GM12878 (cell line): ENCODE data around the gene USP4. TPM values are rescaled to one million over a fixed set of nuclear protein-coding genes. Genes with fewer than 3 reads are reported as not detected.
A peak's percentile ranks its signal among the peaks of the same experiment; 100 is the strongest.

Source experiments
- BHLHE40 ChIP-seq, 2 experiments: fragments of 450-650 bp in 1 of 2; IDR thresholded peaks; 2 replicates each; pipeline ENCODE4 v1.6.1; 2011 to 2017; ENCODE audit warnings: low read depth in 2 of 2, borderline replicate concordance in 1 of 2, improper control_type of control experiment in 1 of 2, low read length in 1 of 2, mild to moderate bottlenecking in 1 of 2
- CEBPB ChIP-seq, 2 experiments: fragments of 150-350 bp in 1 of 2; IDR thresholded peaks; 2 replicates each; pipeline ENCODE4 v1.6.1; 2012 to 2014; ENCODE audit warnings: low read depth in 2 of 2, low read length in 2 of 2, borderline replicate concordance in 1 of 2, inconsistent platforms in 1 of 2
- CREB1 ChIP-seq: IDR thresholded peaks from 2 replicates; pipeline ENCODE4 v1.6.1; 2012; ENCODE audit warnings: low read depth, mild to moderate bottlenecking, inconsistent platforms
- EP300 ChIP-seq, 2 experiments: fragments of 150-350 bp in 1 of 2; IDR thresholded peaks; 2 replicates each; pipeline ENCODE4 v1.6.1; 2011 to 2012; ENCODE audit warnings: low read depth in 2 of 2, low read length in 2 of 2, borderline replicate concordance in 1 of 2, improper control_type of control experiment in 1 of 2, inconsistent platforms in 1 of 2; ENCODE audit not compliant: control insufficient read depth in 1 of 2
- GABPA ChIP-seq: IDR thresholded peaks from 2 replicates; pipeline ENCODE4 v1.6.1; 2014; ENCODE audit warnings: antibody characterized with exemption, low read depth, mild to moderate bottlenecking, inconsistent platforms
- HCFC1 ChIP-seq: fragments of 150-350 bp; IDR thresholded peaks from 2 replicates; pipeline ENCODE4 v1.6.1; 2014; ENCODE audit warnings: low read length
- NR2C1 ChIP-seq: fragments of 450-650 bp; IDR thresholded peaks from 2 replicates; pipeline ENCODE4 v1.6.1; 2017; ENCODE audit warnings: antibody characterized with exemption, mild to moderate bottlenecking, moderate library complexity
- POLR2AphosphoS2 ChIP-seq: IDR thresholded peaks from 2 replicates; pipeline ENCODE4 v1.6.1; 2011; ENCODE audit warnings: low read depth, mild to moderate bottlenecking, low read length, improper control_type of control experiment, moderate library complexity
- RBBP5 ChIP-seq: fragments of 200-600 bp; sonication (generic); conservative IDR thresholded peaks from 2 replicates; pipeline ENCODE4 v1.6.1; 2016
- SMAD1 ChIP-seq: fragments of 450-650 bp; IDR thresholded peaks from 2 replicates; pipeline ENCODE4 v1.6.1; 2018; ENCODE audit warnings: mild to moderate bottlenecking, low read depth; ENCODE audit not compliant: partially characterized antibody
- SMARCA5 ChIP-seq: fragments of 450-650 bp; IDR thresholded peaks from 2 replicates; pipeline ENCODE4 v1.6.1; 2017; ENCODE audit warnings: mild to moderate bottlenecking
- SMC3 ChIP-seq: IDR thresholded peaks from 2 replicates; pipeline ENCODE4 v1.6.1; 2011; ENCODE audit warnings: low read length, improper control_type of control experiment, borderline replicate concordance
- SP1 ChIP-seq: IDR thresholded peaks from one replicate; pipeline ENCODE4 v1.6.1; 2011; ENCODE audit warnings: low read depth, low read length
- SRF ChIP-seq, 2 experiments: IDR thresholded peaks; 2 replicates each; pipeline ENCODE4 v1.6.1; 2011; ENCODE audit warnings: low read depth in 2 of 2, low read length in 2 of 2, mild to moderate bottlenecking in 1 of 2, moderate library complexity in 1 of 2
- ZNF274 ChIP-seq: IDR thresholded peaks from one replicate; pipeline ENCODE4 v1.8.0; 2011; ENCODE audit not compliant: insufficient read length, insufficient read depth
- ZZZ3 ChIP-seq: IDR thresholded peaks from 2 replicates; pipeline ENCODE4 v1.6.1; 2011; ENCODE audit warnings: low read depth; ENCODE audit not compliant: control insufficient read depth, insufficient read length
- polyA plus RNA-seq, 11 experiments: library from polyadenylated mRNA; depleted of rRNA in 4 of 11; unstranded in 6 of 11; stranded (reverse) in 5 of 11; fragments of >200 nt; fragmentation: Nextera tagmentation in 4 of 11; fragmentation: Illumina TruSeq in 1 of 11; extraction: Ambion mirVana in 4 of 11; extraction: Trizol in 1 of 11; gene quantifications; 1 replicate in 1 of 11; 2 replicates in 10 of 11; pipeline versions ENCODE4 v1.2.1 to v1.2.3, GENCODE V29; 2011 to 2016; ENCODE audit warnings: inconsistent platforms in 2 of 11, missing spikeins in 2 of 11, low read depth in 1 of 11
- total RNA-seq, 4 experiments: library from RNA; depleted of rRNA in 3 of 4; stranded (reverse); fragments of >200 nt in 3 of 4; fragmentation: Illumina TruSeq in 1 of 4; extraction: Trizol in 1 of 4; gene quantifications; 2 replicates each; pipeline versions ENCODE4 v1.2.1 to v1.2.3, GENCODE V29; 2013 to 2021
- TF ChIP-seq, protein P1 (sequence below): fragments of 450-650 bp; IDR thresholded peaks from 2 replicates; pipeline ENCODE4 v1.6.1; 2016; ENCODE audit warnings: mild to moderate bottlenecking
- TF ChIP-seq, protein P2 (sequence below): fragments of 450-650 bp; IDR thresholded peaks from 2 replicates; pipeline ENCODE4 v1.6.1; 2017; ENCODE audit warnings: mild to moderate bottlenecking, moderate library complexity
- TF ChIP-seq, protein P3 (sequence below): fragments of 450-650 bp; IDR thresholded peaks from 2 replicates; pipeline ENCODE4 v1.6.1; 2018; ENCODE audit warnings: mild to moderate bottlenecking, low read depth, moderate library complexity; ENCODE audit not compliant: partially characterized antibody
- TF ChIP-seq, protein P4 (sequence below): IDR thresholded peaks from 2 replicates; pipeline ENCODE4 v1.6.1; 2012; ENCODE audit warnings: low read depth, low read length, improper control_type of control experiment

Gene USP4
- total and polyA plus RNA-seq, 10 of the 15 experiments (the other 5 are each of a cell fraction or from before 2014, with no cell fraction given) = 26.5 to 77.1 (median 66.0) TPM

DNA sequence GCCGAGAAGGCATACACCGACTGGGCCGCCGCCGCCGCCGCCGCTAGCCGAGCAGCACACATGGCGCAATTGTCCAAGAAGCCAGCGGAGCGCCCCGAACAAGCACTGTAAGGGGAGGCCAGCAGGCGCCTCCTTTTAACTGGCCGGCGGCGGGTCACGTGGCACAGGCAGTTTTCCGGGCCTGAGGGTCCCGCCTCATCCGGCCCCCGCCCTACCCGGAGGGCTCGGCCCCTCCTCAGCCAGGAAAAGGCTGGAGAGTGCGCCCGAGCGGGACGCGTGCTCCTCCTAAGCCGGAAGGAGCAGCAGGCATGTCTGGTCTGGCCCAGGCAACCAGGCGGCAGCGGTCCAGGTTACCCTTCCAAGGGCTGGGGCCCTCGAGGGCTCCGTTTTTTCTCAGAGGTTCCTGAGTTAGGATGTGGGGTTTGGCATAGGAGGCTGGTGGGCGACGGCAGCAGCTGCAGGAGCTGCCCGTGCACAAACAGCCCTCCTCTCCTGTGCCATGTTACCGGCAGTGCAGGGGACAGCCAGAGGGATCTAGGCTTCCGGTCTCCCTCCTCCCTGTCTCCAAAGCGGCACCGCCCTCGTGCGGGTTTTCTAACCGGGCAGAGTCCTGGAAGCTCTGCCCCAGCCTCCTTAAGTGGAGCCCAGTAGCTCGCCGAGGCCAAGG lies 18.5 kb upstream of the USP4 start, which contains the start of gene GPX1 (continued):
- peak; percentile 95 for TF ChIP-seq POLR2AphosphoS2
- peak; percentile 73 for TF ChIP-seq SMAD1
- TF ChIP-seq EP300 (IDR thresholded peaks at IDR 0.05; ENCODE audit: borderline replicate concordance in 1 of 2, control insufficient read depth in 1 of 2, low read depth in 2 of 2, low read length in 2 of 2) = no peak
- TF ChIP-seq GABPA = peak; percentile 79
- peak; percentile 30 for TF ChIP-seq HCFC1
- TF ChIP-seq, protein P1, sequence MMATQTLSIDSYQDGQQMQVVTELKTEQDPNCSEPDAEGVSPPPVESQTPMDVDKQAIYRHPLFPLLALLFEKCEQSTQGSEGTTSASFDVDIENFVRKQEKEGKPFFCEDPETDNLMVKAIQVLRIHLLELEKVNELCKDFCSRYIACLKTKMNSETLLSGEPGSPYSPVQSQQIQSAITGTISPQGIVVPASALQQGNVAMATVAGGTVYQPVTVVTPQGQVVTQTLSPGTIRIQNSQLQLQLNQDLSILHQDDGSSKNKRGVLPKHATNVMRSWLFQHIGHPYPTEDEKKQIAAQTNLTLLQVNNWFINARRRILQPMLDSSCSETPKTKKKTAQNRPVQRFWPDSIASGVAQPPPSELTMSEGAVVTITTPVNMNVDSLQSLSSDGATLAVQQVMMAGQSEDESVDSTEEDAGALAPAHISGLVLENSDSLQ = no peak
- peak; percentile 70 to 92 for TF ChIP-seq BHLHE40 (IDR thresholded peaks at IDR 0.05; ENCODE audit: borderline replicate concordance in 1 of 2, low read depth in 2 of 2, low read length in 1 of 2)
- TF ChIP-seq SP1 = no peak
- no peak for TF ChIP-seq NR2C1
- no peak for TF ChIP-seq SMC3
- TF ChIP-seq CEBPB (IDR thresholded peaks at IDR 0.05; ENCODE audit: borderline replicate concordance in 1 of 2, low read depth in 2 of 2, low read length in 2 of 2) = no peak
- peak; percentile 18; the same call in 1 of the 2 replicates for TF ChIP-seq CREB1
- 0 out of 2 replicates have a peak, but pooled peaks have one; percentile 50 for TF ChIP-seq SMARCA5
- TF ChIP-seq SRF (IDR thresholded peaks at IDR 0.05; ENCODE audit: low read depth in 2 of 2, low read length in 2 of 2) = no peak
- TF ChIP-seq, protein P2, sequence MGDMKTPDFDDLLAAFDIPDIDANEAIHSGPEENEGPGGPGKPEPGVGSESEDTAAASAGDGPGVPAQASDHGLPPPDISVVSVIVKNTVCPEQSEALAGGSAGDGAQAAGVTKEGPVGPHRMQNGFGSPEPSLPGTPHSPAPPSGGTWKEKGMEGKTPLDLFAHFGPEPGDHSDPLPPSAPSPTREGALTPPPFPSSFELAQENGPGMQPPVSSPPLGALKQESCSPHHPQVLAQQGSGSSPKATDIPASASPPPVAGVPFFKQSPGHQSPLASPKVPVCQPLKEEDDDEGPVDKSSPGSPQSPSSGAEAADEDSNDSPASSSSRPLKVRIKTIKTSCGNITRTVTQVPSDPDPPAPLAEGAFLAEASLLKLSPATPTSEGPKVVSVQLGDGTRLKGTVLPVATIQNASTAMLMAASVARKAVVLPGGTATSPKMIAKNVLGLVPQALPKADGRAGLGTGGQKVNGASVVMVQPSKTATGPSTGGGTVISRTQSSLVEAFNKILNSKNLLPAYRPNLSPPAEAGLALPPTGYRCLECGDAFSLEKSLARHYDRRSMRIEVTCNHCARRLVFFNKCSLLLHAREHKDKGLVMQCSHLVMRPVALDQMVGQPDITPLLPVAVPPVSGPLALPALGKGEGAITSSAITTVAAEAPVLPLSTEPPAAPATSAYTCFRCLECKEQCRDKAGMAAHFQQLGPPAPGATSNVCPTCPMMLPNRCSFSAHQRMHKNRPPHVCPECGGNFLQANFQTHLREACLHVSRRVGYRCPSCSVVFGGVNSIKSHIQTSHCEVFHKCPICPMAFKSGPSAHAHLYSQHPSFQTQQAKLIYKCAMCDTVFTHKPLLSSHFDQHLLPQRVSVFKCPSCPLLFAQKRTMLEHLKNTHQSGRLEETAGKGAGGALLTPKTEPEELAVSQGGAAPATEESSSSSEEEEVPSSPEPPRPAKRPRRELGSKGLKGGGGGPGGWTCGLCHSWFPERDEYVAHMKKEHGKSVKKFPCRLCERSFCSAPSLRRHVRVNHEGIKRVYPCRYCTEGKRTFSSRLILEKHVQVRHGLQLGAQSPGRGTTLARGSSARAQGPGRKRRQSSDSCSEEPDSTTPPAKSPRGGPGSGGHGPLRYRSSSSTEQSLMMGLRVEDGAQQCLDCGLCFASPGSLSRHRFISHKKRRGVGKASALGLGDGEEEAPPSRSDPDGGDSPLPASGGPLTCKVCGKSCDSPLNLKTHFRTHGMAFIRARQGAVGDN = peak; percentile 96
- no peak for TF ChIP-seq ZZZ3
- TF ChIP-seq, protein P3, sequence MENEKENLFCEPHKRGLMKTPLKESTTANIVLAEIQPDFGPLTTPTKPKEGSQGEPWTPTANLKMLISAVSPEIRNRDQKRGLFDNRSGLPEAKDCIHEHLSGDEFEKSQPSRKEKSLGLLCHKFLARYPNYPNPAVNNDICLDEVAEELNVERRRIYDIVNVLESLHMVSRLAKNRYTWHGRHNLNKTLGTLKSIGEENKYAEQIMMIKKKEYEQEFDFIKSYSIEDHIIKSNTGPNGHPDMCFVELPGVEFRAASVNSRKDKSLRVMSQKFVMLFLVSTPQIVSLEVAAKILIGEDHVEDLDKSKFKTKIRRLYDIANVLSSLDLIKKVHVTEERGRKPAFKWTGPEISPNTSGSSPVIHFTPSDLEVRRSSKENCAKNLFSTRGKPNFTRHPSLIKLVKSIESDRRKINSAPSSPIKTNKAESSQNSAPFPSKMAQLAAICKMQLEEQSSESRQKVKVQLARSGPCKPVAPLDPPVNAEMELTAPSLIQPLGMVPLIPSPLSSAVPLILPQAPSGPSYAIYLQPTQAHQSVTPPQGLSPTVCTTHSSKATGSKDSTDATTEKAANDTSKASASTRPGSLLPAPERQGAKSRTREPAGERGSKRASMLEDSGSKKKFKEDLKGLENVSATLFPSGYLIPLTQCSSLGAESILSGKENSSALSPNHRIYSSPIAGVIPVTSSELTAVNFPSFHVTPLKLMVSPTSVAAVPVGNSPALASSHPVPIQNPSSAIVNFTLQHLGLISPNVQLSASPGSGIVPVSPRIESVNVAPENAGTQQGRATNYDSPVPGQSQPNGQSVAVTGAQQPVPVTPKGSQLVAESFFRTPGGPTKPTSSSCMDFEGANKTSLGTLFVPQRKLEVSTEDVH = peak; percentile 64
- no peak for TF ChIP-seq ZNF274
- TF ChIP-seq, protein P4, sequence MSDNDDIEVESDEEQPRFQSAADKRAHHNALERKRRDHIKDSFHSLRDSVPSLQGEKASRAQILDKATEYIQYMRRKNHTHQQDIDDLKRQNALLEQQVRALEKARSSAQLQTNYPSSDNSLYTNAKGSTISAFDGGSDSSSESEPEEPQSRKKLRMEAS = peak; percentile 84
- TF ChIP-seq RBBP5 = no peak
